GM23338 (cell line): ENCODE measurements around the gene RASGRP3. TPM values are rescaled to one million over a fixed set of nuclear protein-coding genes. Genes with fewer than 3 reads are reported as not detected.
A peak's percentile ranks its signal among the peaks of the same experiment; 100 is the strongest.

ENCODE experiments used
- ATAC-seq: fragments of 200-7000 bp; cut with Tn5 transposase; 3 replicates; pipeline ENCODE4 v1.9.1; 2020
- DNase-seq: peaks from one replicate; pipeline ENCODE4 v3.0.0-alpha.2; 2015; ENCODE audit warnings: low spot score
- H2AFZ ChIP-seq: fragments of 200-600 bp; sonication (generic); 2 replicates; pipeline ENCODE4 v1.8.0; 2016; ENCODE audit warnings: antibody characterized with exemption, mild to moderate bottlenecking, moderate library complexity
- H3F3A ChIP-seq: fragments of 200-600 bp; sonication (generic); replicated peaks from 2 replicates; pipeline ENCODE4 v1.8.0; 2017; ENCODE audit warnings: antibody characterized with exemption, mixed run types, low read depth
- H3K27ac ChIP-seq: fragments of 200-600 bp; sonication (generic); 2 replicates; pipeline ENCODE4 v1.6.1; 2016; ENCODE audit warnings: low read depth
- H3K27me3 ChIP-seq: fragments of 200-600 bp; sonication (generic); 2 replicates; pipeline ENCODE4 v1.8.0; 2016; ENCODE audit warnings: mild to moderate bottlenecking, mixed run types, moderate library complexity; ENCODE audit not compliant: insufficient read depth
- H3K36me3 ChIP-seq: fragments of 200-600 bp; sonication (generic); 2 replicates; pipeline ENCODE4 v1.8.0; 2016; ENCODE audit warnings: mild to moderate bottlenecking; ENCODE audit not compliant: insufficient read depth
- H3K4me1 ChIP-seq: fragments of 200-600 bp; sonication (generic); 2 replicates; pipeline ENCODE4 v1.8.0; 2016; ENCODE audit warnings: mild to moderate bottlenecking, moderate library complexity; ENCODE audit not compliant: insufficient read depth
- H3K4me2 ChIP-seq: fragments of 200-600 bp; sonication (generic); 2 replicates; pipeline ENCODE4 v1.7.1; 2017; ENCODE audit warnings: mixed run types
- H3K4me3 ChIP-seq: fragments of 200-600 bp; sonication (generic); 2 replicates; pipeline ENCODE4 v1.6.1; 2016; ENCODE audit warnings: mixed run types
- H3K79me2 ChIP-seq: fragments of 200-600 bp; sonication (generic); replicated peaks from 2 replicates; pipeline ENCODE4 v1.8.0; 2017; ENCODE audit warnings: mild to moderate bottlenecking; ENCODE audit not compliant: insufficient read depth
- H3K9me2 ChIP-seq: fragments of 200-600 bp; sonication (generic); 2 replicates; pipeline ENCODE4 v1.8.0; 2017; ENCODE audit not compliant: insufficient read depth
- H4K20me1 ChIP-seq: fragments of 200-600 bp; sonication (generic); replicated peaks from 2 replicates; pipeline ENCODE4 v1.8.0; 2017; ENCODE audit warnings: mild to moderate bottlenecking; ENCODE audit not compliant: insufficient read depth
- H3K27ac Mint-ChIP-seq: 2 replicates; pipeline ENCODE4 v1.8.0; 2020; ENCODE audit warnings: inconsistent platforms, mild to moderate bottlenecking, moderate library complexity, mixed read lengths
- H3K27me3 Mint-ChIP-seq: 3 replicates; pipeline ENCODE4 v1.8.0; 2022; ENCODE audit warnings: low read depth, mild to moderate bottlenecking, moderate library complexity, mixed read lengths, inconsistent platforms; ENCODE audit not compliant: insufficient read depth, poor library complexity
- H3K36me3 Mint-ChIP-seq: 3 replicates; pipeline ENCODE4 v1.8.0; 2021; ENCODE audit warnings: low read depth, mild to moderate bottlenecking, inconsistent platforms, moderate library complexity, mixed read lengths
- H3K4me1 Mint-ChIP-seq: 3 replicates; pipeline ENCODE4 v1.8.0; 2020; ENCODE audit warnings: mild to moderate bottlenecking, inconsistent platforms, mixed read lengths
- H3K4me3 Mint-ChIP-seq: 3 replicates; pipeline ENCODE4 v1.8.0; 2021; ENCODE audit warnings: moderate library complexity, mild to moderate bottlenecking, inconsistent platforms, mixed read lengths
- H3K9me3 Mint-ChIP-seq: 3 replicates; pipeline ENCODE4 v1.8.0; 2020; ENCODE audit warnings: moderate library complexity, mild to moderate bottlenecking, inconsistent platforms, mixed read lengths
- EZH2 ChIP-seq: fragments of 200-600 bp; sonication (generic); IDR thresholded peaks from one replicate; pipeline ENCODE4 v1.8.0; 2017; ENCODE audit warnings: antibody characterized with exemption, mild to moderate bottlenecking, low read depth; ENCODE audit not compliant: unreplicated experiment
- JUNB ChIP-seq: IDR thresholded peaks from one replicate; pipeline ENCODE4 v1.6.1; 2016; ENCODE audit warnings: antibody characterized with exemption; ENCODE audit not compliant: unreplicated experiment
- NANOG ChIP-seq: IDR thresholded peaks from 2 replicates; pipeline ENCODE4 v1.6.1; 2016; ENCODE audit warnings: antibody characterized with exemption, borderline replicate concordance
- POLR2AphosphoS5 ChIP-seq: IDR thresholded peaks from 2 replicates; pipeline ENCODE4 v1.6.1; 2016; ENCODE audit warnings: antibody characterized with exemption, low read depth
- long read RNA-seq: library from polyadenylated mRNA; unstranded; transcript quantifications from one replicate; pipeline ENCODE4 v2.0.0, GENCODE V29; 2020; ENCODE audit not compliant: unreplicated experiment
- polyA plus RNA-seq: library from polyadenylated mRNA; unstranded; fragments of >200 nt; fragmentation: Nextera tagmentation; extraction: Ambion mirVana; gene quantifications from 2 replicates; pipeline ENCODE4 v1.2.1, GENCODE V29; 2016
- total RNA-seq: library from RNA; depleted of rRNA; stranded (reverse); fragments of >200 nt; shearing (Covaris generic); gene quantifications from 2 replicates; pipeline ENCODE4 v1.2.3, GENCODE V29; 2014; rRNA removed
- TF ChIP-seq, protein P1 (sequence below): IDR thresholded peaks from one replicate; pipeline ENCODE4 v1.6.1; 2018; ENCODE audit warnings: antibody characterized with exemption; ENCODE audit not compliant: unreplicated experiment
- TF ChIP-seq, protein P2 (sequence below): IDR thresholded peaks from 2 replicates; pipeline ENCODE4 v1.6.1; 2016; ENCODE audit warnings: antibody characterized with exemption
- TF ChIP-seq, protein P3 (sequence below): fragments of 250-450 bp; sonication (Bioruptor Pico); IDR thresholded peaks from 2 replicates; pipeline ENCODE4 v1.5.0; 2020; ENCODE audit warnings: mild to moderate bottlenecking, moderate library complexity

RASGRP3 gene, protein sequence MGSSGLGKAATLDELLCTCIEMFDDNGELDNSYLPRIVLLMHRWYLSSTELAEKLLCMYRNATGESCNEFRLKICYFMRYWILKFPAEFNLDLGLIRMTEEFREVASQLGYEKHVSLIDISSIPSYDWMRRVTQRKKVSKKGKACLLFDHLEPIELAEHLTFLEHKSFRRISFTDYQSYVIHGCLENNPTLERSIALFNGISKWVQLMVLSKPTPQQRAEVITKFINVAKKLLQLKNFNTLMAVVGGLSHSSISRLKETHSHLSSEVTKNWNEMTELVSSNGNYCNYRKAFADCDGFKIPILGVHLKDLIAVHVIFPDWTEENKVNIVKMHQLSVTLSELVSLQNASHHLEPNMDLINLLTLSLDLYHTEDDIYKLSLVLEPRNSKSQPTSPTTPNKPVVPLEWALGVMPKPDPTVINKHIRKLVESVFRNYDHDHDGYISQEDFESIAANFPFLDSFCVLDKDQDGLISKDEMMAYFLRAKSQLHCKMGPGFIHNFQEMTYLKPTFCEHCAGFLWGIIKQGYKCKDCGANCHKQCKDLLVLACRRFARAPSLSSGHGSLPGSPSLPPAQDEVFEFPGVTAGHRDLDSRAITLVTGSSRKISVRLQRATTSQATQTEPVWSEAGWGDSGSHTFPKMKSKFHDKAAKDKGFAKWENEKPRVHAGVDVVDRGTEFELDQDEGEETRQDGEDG
- total RNA-seq (0.69 TPM in 1 of 2 replicates, not detected in the other), polyA plus RNA-seq (0.19 and 0.23 TPM in 2 replicates)
- long read RNA-seq: 0 reads

DNA sequence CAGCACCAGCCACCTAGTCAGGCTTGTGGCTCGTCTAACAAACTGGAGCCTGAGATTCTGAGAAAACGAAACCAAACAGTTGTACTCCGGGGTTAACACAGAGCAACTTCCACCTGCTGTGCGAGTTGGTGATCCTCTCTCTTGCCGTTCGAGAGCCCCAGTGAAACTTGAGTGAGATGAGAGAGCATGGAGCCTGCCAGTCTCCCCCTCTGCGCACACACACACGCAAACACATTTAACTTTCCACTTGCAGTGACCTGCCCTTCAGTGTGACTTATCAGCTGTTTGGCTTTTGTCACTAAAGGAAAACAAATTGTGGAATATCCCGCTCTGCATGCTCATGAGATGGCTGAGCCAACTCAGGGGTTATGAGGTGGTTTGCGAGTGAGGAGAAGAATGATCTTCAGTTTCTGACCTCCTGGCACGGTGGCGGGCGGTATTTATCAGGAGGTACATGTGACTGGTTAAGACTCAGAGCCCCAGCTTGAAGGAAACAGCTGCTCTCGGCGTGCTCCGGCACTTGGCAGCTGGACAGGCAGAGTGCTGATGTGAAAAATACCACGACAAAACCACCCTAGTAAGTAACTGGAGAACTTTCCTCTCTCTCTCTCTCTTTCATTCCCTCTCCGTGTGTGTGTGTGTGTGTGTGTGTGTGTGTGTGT, at the start of gene RASGRP3:
Gene RASGRP3, plus strand, starts transcription at position 519 of the 662 bp plus-strand sequence. CDS start 38,488 bp downstream, outside the sequence.
- Mint-ChIP-seq H3K27me3 (peaks cover 3% of the 10 kb centered on the region), H3K36me3 (peaks cover 11% of the 10 kb centered on the region; the same call in 2 of the 3 replicates)
- no peaks in the 10 kb centered on the region for H3F3A ChIP-seq

More for the DNA sequence above, at the start of gene RASGRP3:
- no peaks in the 10 kb centered on the region for H3K36me3 ChIP-seq
- TF ChIP-seq, protein P1, sequence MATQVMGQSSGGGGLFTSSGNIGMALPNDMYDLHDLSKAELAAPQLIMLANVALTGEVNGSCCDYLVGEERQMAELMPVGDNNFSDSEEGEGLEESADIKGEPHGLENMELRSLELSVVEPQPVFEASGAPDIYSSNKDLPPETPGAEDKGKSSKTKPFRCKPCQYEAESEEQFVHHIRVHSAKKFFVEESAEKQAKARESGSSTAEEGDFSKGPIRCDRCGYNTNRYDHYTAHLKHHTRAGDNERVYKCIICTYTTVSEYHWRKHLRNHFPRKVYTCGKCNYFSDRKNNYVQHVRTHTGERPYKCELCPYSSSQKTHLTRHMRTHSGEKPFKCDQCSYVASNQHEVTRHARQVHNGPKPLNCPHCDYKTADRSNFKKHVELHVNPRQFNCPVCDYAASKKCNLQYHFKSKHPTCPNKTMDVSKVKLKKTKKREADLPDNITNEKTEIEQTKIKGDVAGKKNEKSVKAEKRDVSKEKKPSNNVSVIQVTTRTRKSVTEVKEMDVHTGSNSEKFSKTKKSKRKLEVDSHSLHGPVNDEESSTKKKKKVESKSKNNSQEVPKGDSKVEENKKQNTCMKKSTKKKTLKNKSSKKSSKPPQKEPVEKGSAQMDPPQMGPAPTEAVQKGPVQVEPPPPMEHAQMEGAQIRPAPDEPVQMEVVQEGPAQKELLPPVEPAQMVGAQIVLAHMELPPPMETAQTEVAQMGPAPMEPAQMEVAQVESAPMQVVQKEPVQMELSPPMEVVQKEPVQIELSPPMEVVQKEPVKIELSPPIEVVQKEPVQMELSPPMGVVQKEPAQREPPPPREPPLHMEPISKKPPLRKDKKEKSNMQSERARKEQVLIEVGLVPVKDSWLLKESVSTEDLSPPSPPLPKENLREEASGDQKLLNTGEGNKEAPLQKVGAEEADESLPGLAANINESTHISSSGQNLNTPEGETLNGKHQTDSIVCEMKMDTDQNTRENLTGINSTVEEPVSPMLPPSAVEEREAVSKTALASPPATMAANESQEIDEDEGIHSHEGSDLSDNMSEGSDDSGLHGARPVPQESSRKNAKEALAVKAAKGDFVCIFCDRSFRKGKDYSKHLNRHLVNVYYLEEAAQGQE: no peak
- TF ChIP-seq EZH2 (no peak), NANOG (no peak), JUNB (no peak), POLR2AphosphoS5 (no peak)
- TF ChIP-seq, protein P2, sequence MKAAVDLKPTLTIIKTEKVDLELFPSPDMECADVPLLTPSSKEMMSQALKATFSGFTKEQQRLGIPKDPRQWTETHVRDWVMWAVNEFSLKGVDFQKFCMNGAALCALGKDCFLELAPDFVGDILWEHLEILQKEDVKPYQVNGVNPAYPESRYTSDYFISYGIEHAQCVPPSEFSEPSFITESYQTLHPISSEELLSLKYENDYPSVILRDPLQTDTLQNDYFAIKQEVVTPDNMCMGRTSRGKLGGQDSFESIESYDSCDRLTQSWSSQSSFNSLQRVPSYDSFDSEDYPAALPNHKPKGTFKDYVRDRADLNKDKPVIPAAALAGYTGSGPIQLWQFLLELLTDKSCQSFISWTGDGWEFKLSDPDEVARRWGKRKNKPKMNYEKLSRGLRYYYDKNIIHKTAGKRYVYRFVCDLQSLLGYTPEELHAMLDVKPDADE: no peak
- TF ChIP-seq, protein P3, sequence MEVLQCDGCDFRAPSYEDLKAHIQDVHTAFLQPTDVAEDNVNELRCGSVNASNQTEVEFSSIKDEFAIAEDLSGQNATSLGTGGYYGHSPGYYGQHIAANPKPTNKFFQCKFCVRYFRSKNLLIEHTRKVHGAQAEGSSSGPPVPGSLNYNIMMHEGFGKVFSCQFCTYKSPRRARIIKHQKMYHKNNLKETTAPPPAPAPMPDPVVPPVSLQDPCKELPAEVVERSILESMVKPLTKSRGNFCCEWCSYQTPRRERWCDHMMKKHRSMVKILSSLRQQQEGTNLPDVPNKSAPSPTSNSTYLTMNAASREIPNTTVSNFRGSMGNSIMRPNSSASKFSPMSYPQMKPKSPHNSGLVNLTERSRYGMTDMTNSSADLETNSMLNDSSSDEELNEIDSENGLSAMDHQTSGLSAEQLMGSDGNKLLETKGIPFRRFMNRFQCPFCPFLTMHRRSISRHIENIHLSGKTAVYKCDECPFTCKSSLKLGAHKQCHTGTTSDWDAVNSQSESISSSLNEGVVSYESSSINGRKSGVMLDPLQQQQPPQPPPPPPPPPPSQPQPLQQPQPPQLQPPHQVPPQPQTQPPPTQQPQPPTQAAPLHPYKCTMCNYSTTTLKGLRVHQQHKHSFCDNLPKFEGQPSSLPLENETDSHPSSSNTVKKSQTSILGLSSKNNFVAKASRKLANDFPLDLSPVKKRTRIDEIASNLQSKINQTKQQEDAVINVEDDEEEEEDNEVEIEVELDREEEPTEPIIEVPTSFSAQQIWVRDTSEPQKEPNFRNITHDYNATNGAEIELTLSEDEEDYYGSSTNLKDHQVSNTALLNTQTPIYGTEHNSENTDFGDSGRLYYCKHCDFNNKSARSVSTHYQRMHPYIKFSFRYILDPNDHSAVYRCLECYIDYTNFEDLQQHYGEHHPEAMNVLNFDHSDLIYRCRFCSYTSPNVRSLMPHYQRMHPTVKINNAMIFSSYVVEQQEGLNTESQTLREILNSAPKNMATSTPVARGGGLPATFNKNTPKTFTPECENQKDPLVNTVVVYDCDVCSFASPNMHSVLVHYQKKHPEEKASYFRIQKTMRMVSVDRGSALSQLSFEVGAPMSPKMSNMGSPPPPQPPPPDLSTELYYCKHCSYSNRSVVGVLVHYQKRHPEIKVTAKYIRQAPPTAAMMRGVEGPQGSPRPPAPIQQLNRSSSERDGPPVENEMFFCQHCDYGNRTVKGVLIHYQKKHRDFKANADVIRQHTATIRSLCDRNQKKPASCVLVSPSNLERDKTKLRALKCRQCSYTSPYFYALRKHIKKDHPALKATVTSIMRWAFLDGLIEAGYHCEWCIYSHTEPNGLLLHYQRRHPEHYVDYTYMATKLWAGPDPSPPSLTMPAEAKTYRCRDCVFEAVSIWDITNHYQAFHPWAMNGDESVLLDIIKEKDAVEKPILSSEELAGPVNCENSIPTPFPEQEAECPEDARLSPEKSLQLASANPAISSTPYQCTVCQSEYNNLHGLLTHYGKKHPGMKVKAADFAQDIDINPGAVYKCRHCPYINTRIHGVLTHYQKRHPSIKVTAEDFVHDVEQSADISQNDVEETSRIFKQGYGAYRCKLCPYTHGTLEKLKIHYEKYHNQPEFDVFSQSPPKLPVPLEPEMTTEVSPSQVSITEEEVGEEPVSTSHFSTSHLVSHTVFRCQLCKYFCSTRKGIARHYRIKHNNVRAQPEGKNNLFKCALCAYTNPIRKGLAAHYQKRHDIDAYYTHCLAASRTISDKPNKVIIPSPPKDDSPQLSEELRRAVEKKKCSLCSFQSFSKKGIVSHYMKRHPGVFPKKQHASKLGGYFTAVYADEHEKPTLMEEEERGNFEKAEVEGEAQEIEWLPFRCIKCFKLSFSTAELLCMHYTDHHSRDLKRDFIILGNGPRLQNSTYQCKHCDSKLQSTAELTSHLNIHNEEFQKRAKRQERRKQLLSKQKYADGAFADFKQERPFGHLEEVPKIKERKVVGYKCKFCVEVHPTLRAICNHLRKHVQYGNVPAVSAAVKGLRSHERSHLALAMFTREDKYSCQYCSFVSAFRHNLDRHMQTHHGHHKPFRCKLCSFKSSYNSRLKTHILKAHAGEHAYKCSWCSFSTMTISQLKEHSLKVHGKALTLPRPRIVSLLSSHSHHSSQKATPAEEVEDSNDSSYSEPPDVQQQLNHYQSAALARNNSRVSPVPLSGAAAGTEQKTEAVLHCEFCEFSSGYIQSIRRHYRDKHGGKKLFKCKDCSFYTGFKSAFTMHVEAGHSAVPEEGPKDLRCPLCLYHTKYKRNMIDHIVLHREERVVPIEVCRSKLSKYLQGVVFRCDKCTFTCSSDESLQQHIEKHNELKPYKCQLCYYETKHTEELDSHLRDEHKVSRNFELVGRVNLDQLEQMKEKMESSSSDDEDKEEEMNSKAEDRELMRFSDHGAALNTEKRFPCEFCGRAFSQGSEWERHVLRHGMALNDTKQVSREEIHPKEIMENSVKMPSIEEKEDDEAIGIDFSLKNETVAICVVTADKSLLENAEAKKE (CRISPR knock-in tag): no peak
- H3K27me3 ChIP-seq: no peaks in the 10 kb centered on the region
- H3K4me3 Mint-ChIP-seq: peak within 1 kb of the TSS; percentile 66; the same call in 2 of the 3 replicates
- no peaks in the 10 kb centered on the region for H3K79me2 ChIP-seq
- H3K4me1 Mint-ChIP-seq: peaks cover 18% of the 10 kb centered on the region
- peaks cover 10% of the 10 kb centered on the region for H3K4me1 ChIP-seq
- H3K4me2 ChIP-seq: peak within 1 kb of the TSS; percentile 75
- peak within 1 kb of the TSS; percentile 40 for H3K4me3 ChIP-seq
- 0 out of 2 replicates have a peak within 1 kb of the TSS, but pooled peaks have one; percentile 27 for H3K27ac Mint-ChIP-seq
- H3K27ac ChIP-seq: no peak within 1 kb of the TSS
- H3K9me3 Mint-ChIP-seq: peaks cover 14% of the 10 kb centered on the region
- 0 out of 2 replicates have a peak, but pooled peaks cover 1% of the 10 kb centered on the region for H3K9me2 ChIP-seq
- peak within 1 kb of the TSS; percentile 91 for H2AFZ ChIP-seq
- ATAC-seq: peak; percentile 81
- peak; percentile 52 for DNase-seq
- no peaks in the 10 kb centered on the region for H4K20me1 ChIP-seq
